PC-9 (cell line): ENCODE measurements around the gene OSBPL10. TPM values are rescaled to one million over a fixed set of nuclear protein-coding genes. Genes with fewer than 3 reads are reported as not detected.
"Not testable (repeated sequence)": the region's sequence is repeated elsewhere in the genome, so short reads cannot be mapped to it uniquely, and the experiment has no call there.

Source experiments
- BruUV-seq: library from RNA; stranded (reverse); fragments of 400-500 nt; replicated peaks from 2 replicates; lab custom pipeline; 2021; lab: Mats Ljungman, UMichigan
- CTCF ChIA-PET: fragments of 300-600 bp; sonication (Branson Sonifier 250); formaldehyde crosslinking; loops from one replicate; lab custom pipeline; 2022; ENCODE audit warnings: antibody characterized with exemption; lab: Charles Lee
- POLR2A ChIA-PET: fragments of 300-600 bp; sonication (Branson Sonifier 250); formaldehyde crosslinking; loops from one replicate; lab custom pipeline; 2022; ENCODE audit warnings: antibody characterized with exemption; ENCODE audit not compliant: unreplicated experiment; lab: Charles Lee
- DNase-seq, 2 experiments: peaks; one replicate each; pipeline versions ENCODE4 v3.0.0 to v3.0.0-alpha.2; 2015 to 2022; ENCODE audit warnings: mixed read lengths in 1 of 2
- H2AFZ ChIP-seq: fragments of 200-600 bp; sonication (generic); 2 replicates; pipeline ENCODE4 v1.8.1; 2017; ENCODE audit warnings: antibody characterized with exemption
- H3F3A ChIP-seq: fragments of 200-600 bp; sonication (generic); 2 replicates; pipeline ENCODE4 v1.8.1; 2017; ENCODE audit warnings: antibody characterized with exemption, mild to moderate bottlenecking, low read depth; ENCODE audit not compliant: insufficient read depth
- H3K27ac ChIP-seq: fragments of 200-600 bp; sonication (generic); 2 replicates; pipeline ENCODE4 v1.6.1; 2016; ENCODE audit warnings: mixed run types
- H3K27me3 ChIP-seq: fragments of 200-600 bp; sonication (generic); 2 replicates; pipeline ENCODE4 v1.6.1; 2016; ENCODE audit warnings: low read depth, mixed run types; ENCODE audit not compliant: insufficient read depth
- H3K36me3 ChIP-seq: fragments of 200-600 bp; sonication (generic); 2 replicates; pipeline ENCODE4 v1.6.1; 2016; ENCODE audit warnings: low read depth, mixed run types
- H3K4me1 ChIP-seq: fragments of 200-600 bp; sonication (generic); replicated peaks from 2 replicates; pipeline ENCODE4 v1.6.1; 2016; ENCODE audit warnings: mixed run types; ENCODE audit not compliant: insufficient read depth
- H3K4me2 ChIP-seq: fragments of 200-600 bp; sonication (generic); 2 replicates; pipeline ENCODE4 v1.6.1; 2017; ENCODE audit warnings: mixed run types
- H3K4me3 ChIP-seq: fragments of 200-600 bp; sonication (generic); 2 replicates; pipeline ENCODE4 v1.6.1; 2016; ENCODE audit warnings: mixed run types
- H3K79me2 ChIP-seq: fragments of 200-600 bp; sonication (generic); 2 replicates; pipeline ENCODE4 v1.6.1; 2017; ENCODE audit warnings: low read depth, mixed run types
- H3K9me2 ChIP-seq: fragments of 200-600 bp; sonication (generic); 2 replicates; pipeline ENCODE4 v1.8.1; 2017; ENCODE audit warnings: mild to moderate bottlenecking; ENCODE audit not compliant: insufficient read depth
- H3K9me3 ChIP-seq: fragments of 200-600 bp; sonication (generic); 2 replicates; pipeline ENCODE4 v1.8.1; 2016; ENCODE audit warnings: low read depth; ENCODE audit not compliant: insufficient read depth
- H4K20me1 ChIP-seq: fragments of 200-600 bp; sonication (generic); 2 replicates; pipeline ENCODE4 v1.8.1; 2017; ENCODE audit not compliant: insufficient read depth
- CTCF ChIP-seq: fragments of 200-600 bp; sonication (generic); conservative IDR thresholded peaks from 2 replicates; pipeline ENCODE4 v1.6.1; 2017; ENCODE audit warnings: mixed run types, antibody characterized with exemption, mild to moderate bottlenecking, moderate library complexity
- EZH2 ChIP-seq: fragments of 200-600 bp; sonication (generic); IDR thresholded peaks from 2 replicates; pipeline ENCODE4 v1.8.0; 2017; ENCODE audit warnings: antibody characterized with exemption, low read depth
- intact Hi-C: fragments of 100-400 bp; cut with micrococcal nuclease; formaldehyde crosslinking; loops from one replicate; pipeline ENCODE4 v1.10.0; 2022; ENCODE audit not compliant: unreplicated experiment
- total RNA-seq: library from RNA; stranded (reverse); gene quantifications from 2 replicates; pipeline ENCODE4 v1.2.3, GENCODE V29; 2021

OSBPL10 gene
- total RNA-seq, 1 experiment from 2014 or later = 42.0 TPM

- ChIA-PET POLR2A (no interaction called here), CTCF (interaction anchor here (0.6 kb wide), 3 partner anchors 100 to 703 kb away, joined by 3 to 4 read pairs (median 3); no protein-coding TSS in a partner anchor)
- H3F3A ChIP-seq = no peaks in the 10 kb centered on the region
These were observed 36.2 kb upstream of the OSBPL10 start for GRCh38 chr3:32017286-32017685.

GRCh38 chr3:32015638-32016037 is 34.6 kb upstream of the OSBPL10 start:
- POLR2A ChIA-PET, DNase-seq, H2AFZ ChIP-seq, H3K27ac ChIP-seq, CTCF ChIA-PET, H3K9me3 ChIP-seq, H3K4me3 ChIP-seq, H3K36me3 ChIP-seq, H3K9me2 ChIP-seq, H4K20me1 ChIP-seq, H3K27me3 ChIP-seq, intact Hi-C loops, H3K79me2 ChIP-seq, BruUV-seq, H3K4me1 ChIP-seq, H3K4me2 ChIP-seq, H3F3A ChIP-seq: not testable (repeated sequence)

More at GRCh38 chr3:32017286-32017685, 36.2 kb upstream of the OSBPL10 start:
- intact Hi-C loops = no loop called here
- Histone ChIP-seq H3K4me2 (no peak overlapping the region), H3K27me3 (no peaks in the 10 kb centered on the region), H3K4me3 (no peak overlapping the region), H3K79me2 (no peaks in the 10 kb centered on the region), H3K36me3 (no peaks in the 10 kb centered on the region), H3K9me2 (no peaks in the 10 kb centered on the region), H3K27ac (no peak overlapping the region), H3K9me3 (no peaks in the 10 kb centered on the region), H4K20me1 (no peaks in the 10 kb centered on the region), H3K4me1 (no peaks in the 10 kb centered on the region), H2AFZ (no peak overlapping the region)
- no TSS peak for BruUV-seq
- TF ChIP-seq CTCF (no peak), EZH2 (no peak)
- no peak for DNase-seq

- H3K79me2 ChIP-seq, H3F3A ChIP-seq, H4K20me1 ChIP-seq, H3K9me2 ChIP-seq, BruUV-seq, POLR2A ChIA-PET, H3K27me3 ChIP-seq, H3K36me3 ChIP-seq, H3K4me1 ChIP-seq, H3K4me3 ChIP-seq, CTCF ChIA-PET, H2AFZ ChIP-seq, H3K27ac ChIP-seq, H3K9me3 ChIP-seq, DNase-seq, H3K4me2 ChIP-seq, intact Hi-C loops: not testable (repeated sequence)
These were observed 29.6 kb upstream of the OSBPL10 start for GRCh38 chr3:32010699-32011098.

- no peaks in the 10 kb centered on the region for H3K27me3 ChIP-seq
These were observed 28.9 kb upstream of the OSBPL10 start for GRCh38 chr3:32009957-32010356.

More at GRCh38 chr3:32009957-32010356, 28.9 kb upstream of the OSBPL10 start:
- H4K20me1 ChIP-seq = no peaks in the 10 kb centered on the region
- ChIA-PET POLR2A (interaction anchor here (0.7 kb wide), 1 partner anchor 22 kb away, joined by 8 read pairs; no protein-coding TSS in a partner anchor), CTCF (no interaction called here)
- H3F3A ChIP-seq = no peaks in the 10 kb centered on the region
- H3K36me3 ChIP-seq = no peaks in the 10 kb centered on the region
- intact Hi-C loops = no loop called here
- no peak overlapping the region for H3K27ac ChIP-seq
- no TSS peak for BruUV-seq
- no peak overlapping the region for H3K4me3 ChIP-seq
- no peaks in the 10 kb centered on the region for H3K79me2 ChIP-seq
- H3K9me2 ChIP-seq = no peaks in the 10 kb centered on the region
- DNase-seq = no peak
- no peak for TF ChIP-seq CTCF
- TF ChIP-seq EZH2 = no peak
- H3K4me2 ChIP-seq = no peak overlapping the region
- no peaks in the 10 kb centered on the region for H3K9me3 ChIP-seq
- no peaks in the 10 kb centered on the region for H3K4me1 ChIP-seq
- H2AFZ ChIP-seq = no peak overlapping the region
